AG09309 (cell line): ENCODE data around the gene LIPK.

Experiments
- DNase-seq: peaks from one replicate; pipeline ENCODE4 v3.0.0-alpha.2; 2010; ENCODE audit warnings: low read depth
- H3K4me3 ChIP-seq: 2 replicates; pipeline ENCODE4 v1.5.1; 2011; ENCODE audit warnings: mild to moderate bottlenecking, low read depth, low read length, moderate library complexity; ENCODE audit not compliant: control insufficient read depth
- CTCF ChIP-seq: IDR thresholded peaks from 2 replicates; pipeline ENCODE4 v1.5.1; 2011; ENCODE audit warnings: mild to moderate bottlenecking, low read depth, low read length, inconsistent platforms; ENCODE audit not compliant: insufficient read depth, control insufficient read depth; ENCODE audit errors: missing control alignments

LIPK gene

DNA sequence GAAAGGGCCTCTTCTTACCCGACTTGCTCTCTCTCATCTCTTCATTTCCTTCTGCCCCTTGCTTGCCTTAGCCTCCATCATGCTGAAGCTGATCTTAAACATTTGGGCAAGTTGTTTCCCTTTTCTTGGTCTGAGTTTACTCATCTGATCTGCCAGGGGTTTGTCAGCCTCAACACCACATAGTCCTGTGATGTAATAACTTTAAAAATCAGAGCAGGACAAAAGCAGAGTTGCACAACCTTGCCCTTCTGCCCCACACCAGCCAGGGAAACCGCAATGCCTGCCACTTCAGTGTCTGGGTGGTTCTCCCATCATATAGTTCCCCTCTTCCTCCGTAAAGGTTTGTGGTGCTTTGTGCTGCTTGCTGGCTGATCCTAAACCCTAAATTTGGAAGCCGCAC is 86.6 kb downstream of the LIPK start:
- DNase-seq, result peak; percentile 37
- no peak overlapping the region for H3K4me3 ChIP-seq
- no peak for TF ChIP-seq CTCF

DNA sequence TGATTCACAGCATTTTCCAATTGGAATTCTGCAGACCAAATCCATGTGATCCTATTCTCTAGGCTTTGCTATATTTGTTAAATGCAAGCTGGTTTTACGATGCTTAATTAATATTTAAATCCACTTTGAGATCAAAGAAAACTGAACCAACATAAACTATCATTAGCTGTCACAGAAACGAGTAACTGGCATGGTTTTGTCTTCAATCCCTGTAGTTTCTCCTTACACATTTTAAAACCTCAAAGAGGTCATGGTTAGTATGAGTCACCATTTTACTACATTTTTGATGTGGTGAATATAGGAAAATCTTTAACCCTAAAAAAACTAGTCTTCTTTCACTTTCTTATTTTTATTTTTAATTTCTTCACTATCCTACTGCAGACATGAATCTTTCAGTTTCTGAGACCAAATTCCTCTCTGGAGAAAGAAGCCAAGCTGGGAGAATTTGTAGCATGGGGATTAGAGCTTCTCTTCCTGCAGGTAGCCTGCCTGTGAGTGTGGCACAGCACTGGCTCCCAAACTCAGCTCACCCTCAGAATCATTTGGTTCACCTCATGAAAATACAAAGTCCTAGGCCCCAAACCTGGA is 87.8 kb downstream of the LIPK start:
- peak; percentile 28 for DNase-seq
- no peak overlapping the region for H3K4me3 ChIP-seq
- no peak for TF ChIP-seq CTCF

DNA sequence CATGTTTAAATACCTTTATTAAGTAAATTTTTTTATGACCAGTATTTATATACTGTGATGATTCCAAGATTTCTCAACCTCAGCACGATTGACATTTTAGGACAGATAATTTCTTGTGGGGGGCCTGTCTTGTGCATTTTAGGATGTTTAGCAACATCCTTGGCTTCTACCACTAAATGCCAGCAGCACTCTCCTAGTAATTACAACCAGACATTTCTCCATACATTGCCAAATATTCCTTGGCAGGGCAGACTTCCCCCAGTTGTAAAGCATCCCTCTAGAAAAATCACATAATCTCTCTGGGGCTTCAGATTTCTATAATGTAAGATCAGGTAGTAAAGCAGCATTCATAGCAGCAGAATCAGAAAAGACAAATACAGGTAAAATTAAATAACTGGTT is 88.7 kb downstream of the LIPK start:
- no peak for TF ChIP-seq CTCF
- H3K4me3 ChIP-seq, result no peak overlapping the region
- DNase-seq, result no peak

GRCh38 chr10:88800152-88801125 is 94.4 kb downstream of the LIPK start:
- DNase-seq, result peak; percentile 33
- no peak overlapping the region for H3K4me3 ChIP-seq
- no peak for TF ChIP-seq CTCF
